Lung (tissue), 12 donors: Measurements from ENCODE around the gene APOLD1. TPM values are rescaled to one million over a fixed set of nuclear protein-coding genes. Genes with fewer than 3 reads are reported as not detected.

Experiments
- ATAC-seq: fragments of 200-7000 bp; cut with Tn5 transposase; one replicate; pipeline ENCODE4 v1.9.1; 2020; ENCODE audit warnings: moderate number of reproducible peaks; ENCODE audit not compliant: insufficient read depth, low FRiP score
- DNase-seq, 3 donors: peaks; one replicate each; pipeline ENCODE4 v3.0.0-alpha.2; 2013 to 2017
- H3K27ac ChIP-seq, 2 donors: one replicate each; pipeline ENCODE4 v1.5.1; 2013; ENCODE audit warnings: mild to moderate bottlenecking in 2 of 2, moderate library complexity in 2 of 2, control low read depth in 1 of 2, inconsistent platforms in 1 of 2, low read depth in 1 of 2, low read length in 1 of 2
- H3K27me3 ChIP-seq, 3 donors: one replicate each; pipeline ENCODE4 v1.5.1; 2013; ENCODE audit warnings: low read length in 2 of 3; ENCODE audit not compliant: control insufficient read depth in 3 of 3, insufficient read depth in 3 of 3
- H3K36me3 ChIP-seq, 4 donors: one replicate each; pipeline ENCODE4 v1.5.1; 2013; ENCODE audit warnings: low read length in 4 of 4, mild to moderate bottlenecking in 1 of 4, moderate library complexity in 1 of 4; ENCODE audit not compliant: control insufficient read depth in 4 of 4, insufficient read depth in 4 of 4
- H3K4me1 ChIP-seq, 5 donors: one replicate each; pipeline ENCODE4 v1.5.1; 2013; ENCODE audit warnings: low read length in 5 of 5, mild to moderate bottlenecking in 2 of 5, moderate library complexity in 1 of 5; ENCODE audit not compliant: control insufficient read depth in 5 of 5, insufficient read depth in 5 of 5
- H3K4me3 ChIP-seq: one replicate; pipeline ENCODE4 v1.5.1; 2013; ENCODE audit warnings: mild to moderate bottlenecking, control low read depth, moderate library complexity
- H3K9ac ChIP-seq, 2 donors: one replicate each; pipeline ENCODE4 v1.5.1; 2013; ENCODE audit warnings: low read length in 2 of 2, control low read depth in 1 of 2; ENCODE audit not compliant: insufficient read depth in 1 of 2
- H3K9me3 ChIP-seq, 4 donors: one replicate each; pipeline ENCODE4 v1.5.1; 2013; ENCODE audit warnings: low read length in 3 of 4, mild to moderate bottlenecking in 1 of 4, moderate library complexity in 1 of 4; ENCODE audit not compliant: control insufficient read depth in 4 of 4, insufficient read depth in 3 of 4
- WGBS, 2 donors: extraction: QIAGEN DNeasy Blood & Tissue Kit; methylation state at CpG; one replicate each; pipeline ENCODE4 v1.1.7; 2013; 5-methylcytosine and 5-hydroxymethylcytosine counted together
- polyA plus RNA-seq, 2 donors: library from polyadenylated mRNA; stranded (reverse); fragments of 200-250 nt; gene quantifications; one replicate each; pipeline ENCODE4 v1.2.1, GENCODE V29; 2013
- total RNA-seq, 2 donors: library from RNA; depleted of rRNA in 1 of 2; stranded (reverse); fragments of >200 nt in 1 of 2; gene quantifications; one replicate each; pipeline ENCODE4 v1.2.1, GENCODE V29; 2014 to 2021
- TF ChIP-seq, protein P1 (sequence below): IDR thresholded peaks from 2 replicates; pipeline ENCODE4 v1.5.1; 2012; ENCODE audit warnings: mild to moderate bottlenecking; ENCODE audit errors: control extremely low read depth, extremely low read depth
- donor health status: control.
- donor health status: control.
- donor health status: Bipolar disorder and iron deficiency.
- donor health status: healthy.
- donor health status: DM: yes; HTN: yes; CAD: no.

The APOLD1 gene
- total and polyA plus RNA-seq, 4 donors, result 3.1 to 22.9 (median 20.8) TPM

DNA sequence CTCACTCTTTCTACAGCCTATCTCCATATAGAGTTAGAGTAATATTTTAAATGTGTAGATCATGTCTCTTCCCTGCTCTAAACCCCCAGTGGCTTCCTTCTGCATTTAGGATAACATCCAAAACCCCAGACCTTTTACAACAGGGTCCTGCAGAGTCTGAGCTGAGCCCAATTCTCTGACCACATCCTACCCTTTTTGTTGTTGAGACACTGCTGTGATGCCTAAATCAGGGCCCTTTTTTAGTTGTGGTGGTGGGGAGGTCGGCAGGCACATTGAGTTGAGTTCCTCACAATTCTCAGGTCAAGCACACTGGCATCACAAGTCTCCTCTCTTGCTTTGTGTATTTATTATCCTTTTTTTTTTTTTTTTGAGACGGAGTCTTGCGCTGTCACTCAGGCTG is 25.9 kb downstream of the APOLD1 start:
- no peak overlapping the region for H3K9ac ChIP-seq
- ATAC-seq (no peak), DNase-seq (no peak)
- H3K36me3 ChIP-seq, result peaks cover 0 to 7% (median 3%) of the 10 kb centered on the region in 4 donors
- WGBS, 2 donors, result 71 to 80% methylated on average over 3 of the region's 3 CpGs
- H3K9me3 ChIP-seq, result no peaks in the 10 kb centered on the region
- H3K4me1 ChIP-seq, result peaks cover 0 to 17% (median 8%) of the 10 kb centered on the region in 5 donors
- H3K4me3 ChIP-seq, result no peak overlapping the region
- TF ChIP-seq, protein P1, sequence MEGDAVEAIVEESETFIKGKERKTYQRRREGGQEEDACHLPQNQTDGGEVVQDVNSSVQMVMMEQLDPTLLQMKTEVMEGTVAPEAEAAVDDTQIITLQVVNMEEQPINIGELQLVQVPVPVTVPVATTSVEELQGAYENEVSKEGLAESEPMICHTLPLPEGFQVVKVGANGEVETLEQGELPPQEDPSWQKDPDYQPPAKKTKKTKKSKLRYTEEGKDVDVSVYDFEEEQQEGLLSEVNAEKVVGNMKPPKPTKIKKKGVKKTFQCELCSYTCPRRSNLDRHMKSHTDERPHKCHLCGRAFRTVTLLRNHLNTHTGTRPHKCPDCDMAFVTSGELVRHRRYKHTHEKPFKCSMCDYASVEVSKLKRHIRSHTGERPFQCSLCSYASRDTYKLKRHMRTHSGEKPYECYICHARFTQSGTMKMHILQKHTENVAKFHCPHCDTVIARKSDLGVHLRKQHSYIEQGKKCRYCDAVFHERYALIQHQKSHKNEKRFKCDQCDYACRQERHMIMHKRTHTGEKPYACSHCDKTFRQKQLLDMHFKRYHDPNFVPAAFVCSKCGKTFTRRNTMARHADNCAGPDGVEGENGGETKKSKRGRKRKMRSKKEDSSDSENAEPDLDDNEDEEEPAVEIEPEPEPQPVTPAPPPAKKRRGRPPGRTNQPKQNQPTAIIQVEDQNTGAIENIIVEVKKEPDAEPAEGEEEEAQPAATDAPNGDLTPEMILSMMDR, result no peak
- H3K27ac ChIP-seq, result no peak overlapping the region
- H3K27me3 ChIP-seq, result no peaks in the 10 kb centered on the region

DNA sequence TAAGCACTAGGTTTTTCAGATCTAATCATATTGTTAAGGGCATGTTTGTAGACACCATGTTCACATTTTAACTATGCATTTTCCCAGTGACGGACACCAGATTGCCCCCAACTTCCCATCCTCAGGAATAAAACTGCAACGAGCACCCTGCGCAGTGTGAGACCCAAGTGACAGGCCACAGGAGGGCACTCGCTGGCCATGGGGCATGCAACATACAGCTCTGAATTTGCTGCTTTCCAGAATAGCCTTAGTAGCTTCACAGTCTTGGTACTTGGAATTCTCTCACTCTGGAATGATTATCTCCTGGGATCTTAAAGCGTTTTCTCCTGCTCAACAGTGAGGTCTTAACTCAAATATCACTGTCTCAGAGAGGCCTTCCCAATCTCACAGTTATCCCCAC is 26.7 kb downstream of the APOLD1 start:
- H3K36me3 ChIP-seq, result peaks cover 0 to 7% (median 3%) of the 10 kb centered on the region in 4 donors
- no peak for ATAC-seq
- no peaks in the 10 kb centered on the region for H3K27me3 ChIP-seq
- DNase-seq, result no peak
- peaks cover 0 to 22% (median 8%) of the 10 kb centered on the region in 5 donors for H3K4me1 ChIP-seq
- no peak overlapping the region for H3K4me3 ChIP-seq
- 96 to 97% methylated on average over 5 of the region's 5 CpGs for WGBS, 2 donors
- TF ChIP-seq, protein P1, result no peak
- no peaks in the 10 kb centered on the region for H3K9me3 ChIP-seq
- no peak overlapping the region for H3K27ac ChIP-seq
- H3K9ac ChIP-seq, result no peak overlapping the region

DNA sequence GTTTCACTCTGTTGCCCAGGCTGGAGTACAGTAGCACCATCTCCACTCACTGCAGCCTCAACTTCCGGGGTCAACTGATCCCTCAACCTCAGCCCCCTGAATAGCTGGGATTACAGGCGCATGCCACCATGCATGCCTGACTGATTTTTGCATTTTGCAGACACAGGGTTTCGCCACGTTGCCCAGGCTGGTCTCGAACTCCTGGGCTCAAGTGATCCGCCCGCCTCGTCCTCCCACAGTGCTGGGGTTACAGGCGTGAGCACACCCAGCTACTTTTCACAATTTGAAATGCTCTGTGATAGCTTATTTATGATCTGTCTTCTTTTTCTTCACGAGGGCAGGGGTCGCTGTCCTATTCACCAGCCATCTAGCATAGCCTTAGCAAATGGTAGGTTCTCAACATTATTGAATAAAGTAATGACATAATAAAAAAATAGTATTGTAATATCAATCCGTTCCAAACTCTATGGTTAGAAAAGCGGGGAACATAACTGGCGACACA is 27.2 kb downstream of the APOLD1 start:
- DNase-seq (no peak), ATAC-seq (no peak)
- TF ChIP-seq, protein P1, result no peak
- Histone ChIP-seq H3K9me3 (no peaks in the 10 kb centered on the region), H3K36me3 (peaks cover 0 to 7% (median 3%) of the 10 kb centered on the region in 4 donors), H3K4me3 (no peak overlapping the region), H3K27ac (no peak overlapping the region), H3K4me1 (peaks cover 0 to 24% (median 8%) of the 10 kb centered on the region in 5 donors), H3K9ac (no peak overlapping the region), H3K27me3 (no peaks in the 10 kb centered on the region)
- WGBS, 2 donors, result 76% methylated on average over 14 of the region's 14 CpGs
